GM19193 (cell line): ENCODE measurements around the gene TRIM51.
"Not testable (repeated sequence)": the region's sequence is repeated elsewhere in the genome, so short reads cannot be mapped to it uniquely, and the experiment has no call there.

Experiments used
- POLR2A ChIP-seq: IDR thresholded peaks from 4 replicates; pipeline ENCODE4 v1.6.1; 2011; ENCODE audit not compliant: insufficient read depth, insufficient read length; ENCODE audit errors: extremely low read depth

The TRIM51 gene

GRCh38 chr11:55882997-55883396 lies at the start of gene TRIM51:
Gene TRIM51, plus strand, starts transcription at chr11:55883297. Its CDS starts 2,132 bp downstream, at chr11:55885429.
- TF ChIP-seq POLR2A = not testable (repeated sequence)

- TF ChIP-seq POLR2A = no peak
These were observed 44.6 kb upstream of the TRIM51 start, which contains the start of gene OR5D16 for GRCh38 chr11:55838452-55838851. Gene OR5D16, plus strand, starts transcription at chr11:55838752. Its CDS starts 0 bp downstream, at chr11:55838752.

GRCh38 chr11:55847453-55847852 lies 35.6 kb upstream of the TRIM51 start:
- TF ChIP-seq POLR2A = no peak

GRCh38 chr11:55849037-55849436 lies 34.1 kb upstream of the TRIM51 start:
- TF ChIP-seq POLR2A = no peak

GRCh38 chr11:55852141-55852540 lies 31.0 kb upstream of the TRIM51 start:
- no peak for TF ChIP-seq POLR2A

- TF ChIP-seq POLR2A = no peak
These were observed 28.4 kb upstream of the TRIM51 start for GRCh38 chr11:55854704-55855103.

GRCh38 chr11:55895216-55895615 lies 12.1 kb downstream of the TRIM51 start:
- no peak for TF ChIP-seq POLR2A

GRCh38 chr11:55902308-55902707 lies 19.2 kb downstream of the TRIM51 start:
- no peak for TF ChIP-seq POLR2A

GRCh38 chr11:55914482-55914881 lies 31.4 kb downstream of the TRIM51 start, which contains the start of gene OR5W2:
Gene OR5W2, minus strand, starts transcription at chr11:55914582. Its CDS starts 0 bp downstream, at chr11:55914582.
- TF ChIP-seq POLR2A = no peak

GRCh38 chr11:55920537-55920936 lies 37.4 kb downstream of the TRIM51 start:
- TF ChIP-seq POLR2A = no peak

- TF ChIP-seq POLR2A = no peak
These were observed 53.2 kb downstream of the TRIM51 start, which contains the start of gene OR5I1 for GRCh38 chr11:55936300-55936699. Gene OR5I1, minus strand, starts transcription at chr11:55936400. Its CDS starts 0 bp downstream, at chr11:55936400.
